BLaER1 treated with 17β-estradiol and CSF1 and Interleukin-3, amounts not matched to agents 10 nM and 100 nM (cell line): ENCODE data around the gene CMSS1.

ENCODE experiments used
- H3K27ac ChIP-seq, 11 experiments: shearing (Covaris generic); formaldehyde crosslinking; 2 replicates each; pipeline ENCODE4 v1.8.1; 2022
- H3K27me3 ChIP-seq, 11 experiments: shearing (Covaris generic); formaldehyde crosslinking; 2 replicates each; pipeline ENCODE4 v1.8.1; 2022
- H3K36me3 ChIP-seq, 11 experiments: shearing (Covaris generic); formaldehyde crosslinking; 2 replicates each; pipeline ENCODE4 v1.8.1; 2022
- H3K4me1 ChIP-seq, 10 experiments: shearing (Covaris generic); formaldehyde crosslinking; 2 replicates each; pipeline ENCODE4 v1.8.1; 2022
- H3K4me2 ChIP-seq, 11 experiments: shearing (Covaris generic); formaldehyde crosslinking; 2 replicates each; pipeline ENCODE4 v1.8.1; 2022
- H3K4me3 ChIP-seq, 10 experiments: shearing (Covaris generic); formaldehyde crosslinking; 2 replicates each; pipeline ENCODE4 v1.8.1; 2022
- H3K9ac ChIP-seq, 11 experiments: shearing (Covaris generic); formaldehyde crosslinking; 2 replicates each; pipeline ENCODE4 v1.8.1; 2022
- H3K9me3 ChIP-seq, 11 experiments: shearing (Covaris generic); formaldehyde crosslinking; replicated peaks in 1 of 11; 2 replicates each; pipeline ENCODE4 v1.8.1; 2022
- H4K20me1 ChIP-seq, 11 experiments: shearing (Covaris generic); formaldehyde crosslinking; 2 replicates each; pipeline ENCODE4 v1.8.1; 2022
- Cebpa-rat ChIP-seq, 11 experiments: shearing (Covaris generic); IDR thresholded peaks; 2 replicates each; pipeline ENCODE4 v1.8.1; 2022

CMSS1 gene

GRCh38 chr3:99854756-99855298 is 37.2 kb downstream of the CMSS1 start:
- H3K4me3 ChIP-seq, result no peak overlapping the region
- H4K20me1 ChIP-seq, result peaks cover 0 to 95% (median 16%) of the 10 kb centered on the region in 11 experiments; a peak in 11 of 22 replicates
- H3K9me3 ChIP-seq, result no peaks in the 10 kb centered on the region
- no peak overlapping the region for H3K4me2 ChIP-seq
- H3K9ac ChIP-seq, result no peak overlapping the region
- H3K27ac ChIP-seq, result no peak overlapping the region
- H3K4me1 ChIP-seq, result peaks cover 3 to 20% (median 11%) of the 10 kb centered on the region in 10 experiments; a peak in 16 of 20 replicates
- H3K36me3 ChIP-seq, result peaks cover 0 to 10% (median 0%) of the 10 kb centered on the region in 11 experiments; a peak in 2 of 22 replicates
- no peaks in the 10 kb centered on the region for H3K27me3 ChIP-seq
- no peak for TF ChIP-seq Cebpa-rat (IDR thresholded peaks at IDR 0.05)

- H3K9ac ChIP-seq, result no peak overlapping the region
- H3K4me3 ChIP-seq, result no peak overlapping the region
- peaks cover 0 to 12% (median 1%) of the 10 kb centered on the region in 10 experiments; a peak in 8 of 20 replicates for H3K4me1 ChIP-seq
- no peaks in the 10 kb centered on the region for H3K27me3 ChIP-seq
- peaks cover 0 to 95% (median 16%) of the 10 kb centered on the region in 11 experiments; a peak in 10 of 22 replicates for H4K20me1 ChIP-seq
- H3K4me2 ChIP-seq, result no peak overlapping the region
- TF ChIP-seq Cebpa-rat (IDR thresholded peaks at IDR 0.05), result no peak
- no peak overlapping the region for H3K27ac ChIP-seq
- H3K36me3 ChIP-seq, result peaks cover 0 to 10% (median 0%) of the 10 kb centered on the region in 11 experiments; a peak in 2 of 22 replicates
- H3K9me3 ChIP-seq, result no peaks in the 10 kb centered on the region
Measured at GRCh38 chr3:99855900-99856299, 38.2 kb downstream of the CMSS1 start.

GRCh38 chr3:99856437-99857220 is 39.0 kb downstream of the CMSS1 start:
- Histone ChIP-seq H3K4me3 (no peak overlapping the region), H3K4me2 (no peak overlapping the region), H3K27ac (no peak overlapping the region), H3K9me3 (no peaks in the 10 kb centered on the region), H3K9ac (no peak overlapping the region), H4K20me1 (peaks cover 0 to 95% (median 16%) of the 10 kb centered on the region in 11 experiments; a peak in 11 of 22 replicates), H3K36me3 (peaks cover 0 to 10% (median 0%) of the 10 kb centered on the region in 11 experiments; a peak in 2 of 22 replicates), H3K27me3 (no peaks in the 10 kb centered on the region), H3K4me1 (peaks cover 0 to 4% (median 0%) of the 10 kb centered on the region in 10 experiments; a peak in 3 of 20 replicates)
- no peak for TF ChIP-seq Cebpa-rat (IDR thresholded peaks at IDR 0.05)

DNA sequence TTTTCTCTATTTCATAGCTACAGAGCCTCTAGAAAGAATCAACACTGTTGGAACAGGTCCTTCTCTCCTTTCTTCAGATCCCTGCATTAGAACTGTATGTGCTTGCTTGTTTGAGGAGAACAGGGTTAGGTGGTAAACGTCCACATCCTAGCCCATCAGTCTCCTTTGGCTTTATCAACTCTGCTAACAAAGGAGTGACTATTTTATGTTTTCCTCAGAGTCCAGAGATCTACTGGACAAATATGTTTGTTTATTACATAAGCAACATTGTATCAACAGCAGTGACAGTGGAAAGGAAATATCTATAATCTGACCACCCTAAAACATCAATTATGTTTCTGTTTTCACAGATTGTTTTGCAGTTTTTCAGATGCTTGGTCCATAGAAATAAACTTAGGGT is 39.6 kb downstream of the CMSS1 start:
- H3K4me2 ChIP-seq, result no peak overlapping the region
- no peak for TF ChIP-seq Cebpa-rat (IDR thresholded peaks at IDR 0.05)
- no peak overlapping the region for H3K9ac ChIP-seq
- H3K4me1 ChIP-seq, result no peaks in the 10 kb centered on the region
- no peak overlapping the region for H3K4me3 ChIP-seq
- H4K20me1 ChIP-seq, result peaks cover 0 to 95% (median 16%) of the 10 kb centered on the region in 11 experiments; a peak in 11 of 22 replicates
- H3K27ac ChIP-seq, result no peak overlapping the region
- no peaks in the 10 kb centered on the region for H3K9me3 ChIP-seq
- peaks cover 0 to 13% (median 0%) of the 10 kb centered on the region in 11 experiments; a peak in 3 of 22 replicates for H3K36me3 ChIP-seq
- H3K27me3 ChIP-seq, result no peaks in the 10 kb centered on the region

- H3K4me1 ChIP-seq, result no peaks in the 10 kb centered on the region
- H3K4me2 ChIP-seq, result no peak overlapping the region
- TF ChIP-seq Cebpa-rat (IDR thresholded peaks at IDR 0.05), result no peak
Measured at GRCh38 chr3:99858469-99858868, 40.8 kb downstream of the CMSS1 start.

DNA sequence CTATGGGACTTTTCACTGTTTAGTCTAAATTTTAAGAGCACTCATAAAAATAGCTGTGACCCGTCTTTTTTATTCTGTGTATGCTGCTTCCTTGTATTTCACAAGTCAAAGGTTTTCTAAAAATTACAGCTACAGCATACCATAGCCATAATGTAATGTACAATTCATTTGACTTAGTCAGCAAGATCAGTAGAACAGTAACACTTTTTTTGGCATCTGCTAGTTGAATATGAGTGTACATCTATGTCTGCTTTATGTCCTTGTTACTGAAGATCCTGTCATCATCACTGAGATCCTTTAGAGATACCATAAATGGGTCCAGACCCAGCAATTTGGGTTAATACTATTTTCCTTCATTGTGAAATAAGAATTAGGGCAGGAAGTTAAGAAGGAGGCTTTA is 42.2 kb downstream of the CMSS1 start:
- Histone ChIP-seq H3K4me3 (no peak overlapping the region), H3K4me2 (no peak overlapping the region), H3K27ac (no peak overlapping the region), H4K20me1 (peaks cover 0 to 92% (median 14%) of the 10 kb centered on the region in 11 experiments; a peak in 9 of 22 replicates), H3K9me3 (no peaks in the 10 kb centered on the region), H3K27me3 (no peaks in the 10 kb centered on the region), H3K36me3 (peaks cover 0 to 22% (median 8%) of the 10 kb centered on the region in 11 experiments; a peak in 11 of 22 replicates), H3K9ac (no peak overlapping the region), H3K4me1 (no peaks in the 10 kb centered on the region)
- TF ChIP-seq Cebpa-rat (IDR thresholded peaks at IDR 0.05), result no peak

More at GRCh38 chr3:99858469-99858868, 40.8 kb downstream of the CMSS1 start:
- Histone ChIP-seq H4K20me1 (peaks cover 0 to 94% (median 12%) of the 10 kb centered on the region in 11 experiments; a peak in 11 of 22 replicates), H3K9ac (no peak overlapping the region), H3K36me3 (peaks cover 0 to 22% (median 8%) of the 10 kb centered on the region in 11 experiments; a peak in 11 of 22 replicates), H3K27me3 (no peaks in the 10 kb centered on the region), H3K4me3 (no peak overlapping the region), H3K9me3 (no peaks in the 10 kb centered on the region), H3K27ac (no peak overlapping the region)

DNA sequence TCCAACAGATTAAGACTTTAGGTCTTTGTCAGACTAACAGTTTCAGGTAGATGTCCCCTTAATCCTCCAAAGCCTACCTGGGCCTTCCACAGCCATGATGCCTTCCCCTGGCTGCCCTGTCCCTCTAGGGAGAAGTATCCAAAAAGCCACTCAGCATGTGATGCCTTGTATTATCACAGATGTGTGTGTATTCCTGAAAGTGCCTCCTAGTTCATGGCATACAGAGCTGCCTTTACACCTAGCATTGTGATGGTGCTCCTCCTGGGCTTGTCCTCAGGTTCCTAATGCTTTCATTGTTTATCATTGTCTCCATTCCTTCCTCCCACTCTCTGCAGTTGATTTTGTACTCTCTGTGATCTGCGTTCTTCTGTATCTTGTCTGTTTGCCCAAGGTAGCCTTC is 43.6 kb downstream of the CMSS1 start:
- Histone ChIP-seq H3K9me3 (no peaks in the 10 kb centered on the region), H3K27ac (no peak overlapping the region), H4K20me1 (peaks cover 0 to 92% (median 14%) of the 10 kb centered on the region in 11 experiments; a peak in 10 of 22 replicates), H3K36me3 (peaks cover 0 to 19% (median 8%) of the 10 kb centered on the region in 11 experiments; a peak in 10 of 22 replicates), H3K4me2 (no peak overlapping the region), H3K4me1 (peaks cover 4 to 6% (median 5%) of the 10 kb centered on the region in 10 experiments), H3K4me3 (no peak overlapping the region), H3K27me3 (no peaks in the 10 kb centered on the region), H3K9ac (no peak overlapping the region)
- TF ChIP-seq Cebpa-rat (IDR thresholded peaks at IDR 0.05), result no peak

- H3K4me1 ChIP-seq, result peaks cover 9 to 13% (median 11%) of the 10 kb centered on the region in 10 experiments
- H4K20me1 ChIP-seq, result peaks cover 0 to 93% (median 24%) of the 10 kb centered on the region in 11 experiments; a peak in 10 of 22 replicates
Measured at GRCh38 chr3:99862208-99862607, 44.5 kb downstream of the CMSS1 start.

DNA sequence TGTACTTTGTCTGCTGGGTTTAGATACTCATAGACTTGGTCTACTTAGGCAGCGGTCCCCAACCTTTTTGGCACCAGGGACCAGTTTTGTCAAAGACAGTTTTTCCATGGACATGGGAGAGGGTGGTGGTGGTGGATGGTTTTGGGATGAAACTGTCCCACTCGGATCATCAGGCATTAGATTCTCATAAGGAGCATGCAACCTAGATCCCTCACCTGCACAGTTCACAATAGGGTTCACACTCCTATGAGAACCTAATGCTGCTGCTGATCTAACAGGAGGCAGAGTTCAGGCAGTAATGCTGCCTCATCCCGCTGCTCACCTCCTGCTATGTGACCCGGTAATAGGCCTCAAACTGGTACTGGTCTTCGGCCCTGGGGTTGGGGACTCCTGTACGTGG is 45.3 kb downstream of the CMSS1 start:
- H3K4me3 ChIP-seq, result no peak overlapping the region
- no peak overlapping the region for H3K4me2 ChIP-seq
- no peak overlapping the region for H3K27ac ChIP-seq
- H3K9ac ChIP-seq, result no peak overlapping the region
- TF ChIP-seq Cebpa-rat (IDR thresholded peaks at IDR 0.05), result no peak
- peaks cover 0 to 93% (median 25%) of the 10 kb centered on the region in 11 experiments; a peak in 11 of 22 replicates for H4K20me1 ChIP-seq
- no peaks in the 10 kb centered on the region for H3K9me3 ChIP-seq
- peaks cover 0 to 14% (median 8%) of the 10 kb centered on the region in 11 experiments; a peak in 10 of 22 replicates for H3K36me3 ChIP-seq
- H3K27me3 ChIP-seq, result no peaks in the 10 kb centered on the region
- H3K4me1 ChIP-seq, result peaks cover 9 to 13% (median 11%) of the 10 kb centered on the region in 10 experiments

More at GRCh38 chr3:99862208-99862607, 44.5 kb downstream of the CMSS1 start:
- Histone ChIP-seq H3K9ac (no peak overlapping the region), H3K36me3 (peaks cover 0 to 16% (median 8%) of the 10 kb centered on the region in 11 experiments; a peak in 10 of 22 replicates), H3K9me3 (no peaks in the 10 kb centered on the region), H3K4me3 (no peak overlapping the region), H3K27me3 (no peaks in the 10 kb centered on the region), H3K4me2 (no peak overlapping the region), H3K27ac (no peak overlapping the region)
- TF ChIP-seq Cebpa-rat (IDR thresholded peaks at IDR 0.05), result no peak
